Osteocyte (in vitro differentiated cells): ENCODE data around the gene CEP162. TPM values are rescaled to one million over a fixed set of nuclear protein-coding genes. Genes with fewer than 3 reads are reported as not detected.

ENCODE experiments used
- DNase-seq: peaks from one replicate; pipeline ENCODE4 v3.0.0; 2021; ENCODE audit warnings: mixed read lengths; ENCODE audit not compliant: unreplicated experiment; ENCODE audit errors: extremely low spot score
- H3K27ac Mint-ChIP-seq: one replicate; pipeline ENCODE4 v1.8.0; 2021; ENCODE audit warnings: mild to moderate bottlenecking, mixed read lengths; ENCODE audit not compliant: unreplicated experiment
- H3K27me3 Mint-ChIP-seq: one replicate; pipeline ENCODE4 v1.8.0; 2021; ENCODE audit warnings: mixed read lengths; ENCODE audit not compliant: unreplicated experiment
- H3K36me3 Mint-ChIP-seq: one replicate; pipeline ENCODE4 v1.8.0; 2021; ENCODE audit warnings: mixed read lengths; ENCODE audit not compliant: unreplicated experiment
- H3K4me1 Mint-ChIP-seq: one replicate; pipeline ENCODE4 v1.8.0; 2021; ENCODE audit warnings: mixed read lengths; ENCODE audit not compliant: unreplicated experiment
- H3K4me3 Mint-ChIP-seq: one replicate; pipeline ENCODE4 v1.8.0; 2021; ENCODE audit warnings: mild to moderate bottlenecking, moderate library complexity, mixed read lengths; ENCODE audit not compliant: unreplicated experiment
- H3K9me3 Mint-ChIP-seq: one replicate; pipeline ENCODE4 v1.8.0; 2021; ENCODE audit warnings: mixed read lengths; ENCODE audit not compliant: unreplicated experiment
- CTCF ChIP-seq: fragments of 200-600 bp; sonication (generic); IDR thresholded peaks from 2 replicates; pipeline ENCODE4 v1.5.0; 2021; ENCODE audit warnings: antibody characterized with exemption, mild to moderate bottlenecking, moderate library complexity
- total RNA-seq: library from RNA; stranded (reverse); gene quantifications from 2 replicates; pipeline ENCODE4 v1.2.1, GENCODE V29; 2021

Gene CEP162
- total RNA-seq, 1 donor from 2014 or later = 10.1 TPM

DNA sequence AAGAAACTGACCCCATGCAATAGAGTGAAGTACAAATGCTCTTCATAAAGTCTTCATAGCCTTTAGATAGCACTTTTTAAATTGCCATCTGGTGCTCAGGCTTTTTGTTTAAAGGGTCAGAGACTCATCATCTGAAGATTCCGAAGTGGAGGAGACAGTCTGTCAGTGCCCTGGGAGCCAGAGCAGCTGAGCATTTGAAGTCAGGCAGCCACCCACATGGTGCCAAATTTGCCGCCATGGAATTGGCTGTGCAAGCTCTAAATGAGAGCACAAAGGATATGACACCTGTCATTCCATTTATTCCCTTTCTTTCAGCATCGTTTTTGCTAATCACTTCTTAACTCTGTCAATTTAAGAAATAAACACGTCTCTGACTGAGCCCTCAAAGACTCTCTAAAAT lies 32.8 kb upstream of the CEP162 start:
- no peaks in the 10 kb centered on the region for H3K9me3 Mint-ChIP-seq
- H3K36me3 Mint-ChIP-seq = no peaks in the 10 kb centered on the region
- no peak for TF ChIP-seq CTCF
- no peak overlapping the region for H3K4me3 Mint-ChIP-seq
- H3K27me3 Mint-ChIP-seq = no peaks in the 10 kb centered on the region
- DNase-seq = no peak
- H3K27ac Mint-ChIP-seq = no peak overlapping the region
- peaks cover 57% of the 10 kb centered on the region for H3K4me1 Mint-ChIP-seq

DNA sequence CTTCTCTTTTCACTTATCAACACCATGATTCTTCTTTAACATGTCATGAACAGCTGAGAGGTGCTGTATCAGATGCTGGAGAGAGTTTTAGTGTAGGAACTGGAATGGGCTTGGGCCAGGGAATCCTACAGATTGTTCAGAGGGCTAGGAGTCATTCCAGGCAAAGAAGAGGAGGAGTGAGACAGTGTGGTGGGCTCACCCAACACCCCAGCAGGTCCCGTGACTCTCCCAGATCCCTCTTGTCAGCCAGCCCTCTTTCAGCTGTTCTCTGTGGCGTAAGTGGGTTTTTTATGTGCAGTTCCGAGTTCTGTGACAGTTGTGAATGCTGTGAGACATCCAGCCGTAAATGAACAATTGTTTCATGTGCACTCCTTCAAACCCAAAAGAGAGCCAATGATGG lies 31.4 kb upstream of the CEP162 start:
- Mint-ChIP-seq H3K27ac (peak overlapping the region; percentile 68), H3K9me3 (no peaks in the 10 kb centered on the region), H3K4me1 (peaks cover 46% of the 10 kb centered on the region), H3K36me3 (no peaks in the 10 kb centered on the region), H3K4me3 (no peak overlapping the region), H3K27me3 (peaks cover 6% of the 10 kb centered on the region)
- no peak for DNase-seq
- TF ChIP-seq CTCF = no peak

GRCh38 chr6:84258268-84258667 lies 30.8 kb upstream of the CEP162 start:
- TF ChIP-seq CTCF = no peak
- Mint-ChIP-seq H3K4me1 (peaks cover 40% of the 10 kb centered on the region), H3K27me3 (peaks cover 12% of the 10 kb centered on the region), H3K4me3 (peak overlapping the region; percentile 24), H3K36me3 (no peaks in the 10 kb centered on the region), H3K27ac (peak overlapping the region; percentile 68), H3K9me3 (no peaks in the 10 kb centered on the region)
- no peak for DNase-seq

DNA sequence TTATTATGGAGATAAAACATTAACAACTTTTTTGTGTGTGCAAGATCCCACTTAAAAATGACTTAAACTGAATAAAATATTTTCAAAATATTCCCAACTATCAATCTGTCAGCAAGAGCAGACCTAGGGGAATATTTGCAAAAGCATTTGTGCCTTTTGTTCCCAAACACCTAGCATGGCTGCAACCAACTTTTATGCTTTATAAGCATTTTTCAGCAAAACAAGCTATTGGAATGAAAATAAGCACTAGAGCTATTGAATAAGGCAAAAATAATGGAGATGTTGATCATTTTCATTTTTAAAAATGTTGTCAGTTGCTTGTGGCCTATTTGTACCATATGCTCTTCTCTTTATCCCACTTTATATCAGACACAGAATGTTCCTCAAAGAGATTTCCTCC lies 28.2 kb upstream of the CEP162 start:
- Mint-ChIP-seq H3K27ac (no peak overlapping the region), H3K4me1 (peaks cover 37% of the 10 kb centered on the region), H3K36me3 (no peaks in the 10 kb centered on the region), H3K27me3 (peaks cover 18% of the 10 kb centered on the region), H3K9me3 (no peaks in the 10 kb centered on the region), H3K4me3 (no peak overlapping the region)
- no peak for DNase-seq
- TF ChIP-seq CTCF = no peak

- Mint-ChIP-seq H3K9me3 (no peaks in the 10 kb centered on the region), H3K27me3 (peaks cover 18% of the 10 kb centered on the region), H3K4me1 (peaks cover 32% of the 10 kb centered on the region), H3K36me3 (no peaks in the 10 kb centered on the region), H3K4me3 (no peak overlapping the region), H3K27ac (no peak overlapping the region)
- TF ChIP-seq CTCF = no peak
- DNase-seq = no peak
Observed at GRCh38 chr6:84253380-84253779, 25.9 kb upstream of the CEP162 start.
